GM19452 (cell line): Measurements from ENCODE around the gene PBRM1.
"Not testable (repeated sequence)": the region's sequence is repeated elsewhere in the genome, so short reads cannot be mapped to it uniquely, and the experiment has no call there.

Experiments
- ATAC-seq: cut with Tn5 transposase; IDR thresholded peaks from one replicate; pipeline ENCODE4 v1.9.1; 2021; ENCODE audit not compliant: unreplicated experiment

The PBRM1 gene

DNA sequence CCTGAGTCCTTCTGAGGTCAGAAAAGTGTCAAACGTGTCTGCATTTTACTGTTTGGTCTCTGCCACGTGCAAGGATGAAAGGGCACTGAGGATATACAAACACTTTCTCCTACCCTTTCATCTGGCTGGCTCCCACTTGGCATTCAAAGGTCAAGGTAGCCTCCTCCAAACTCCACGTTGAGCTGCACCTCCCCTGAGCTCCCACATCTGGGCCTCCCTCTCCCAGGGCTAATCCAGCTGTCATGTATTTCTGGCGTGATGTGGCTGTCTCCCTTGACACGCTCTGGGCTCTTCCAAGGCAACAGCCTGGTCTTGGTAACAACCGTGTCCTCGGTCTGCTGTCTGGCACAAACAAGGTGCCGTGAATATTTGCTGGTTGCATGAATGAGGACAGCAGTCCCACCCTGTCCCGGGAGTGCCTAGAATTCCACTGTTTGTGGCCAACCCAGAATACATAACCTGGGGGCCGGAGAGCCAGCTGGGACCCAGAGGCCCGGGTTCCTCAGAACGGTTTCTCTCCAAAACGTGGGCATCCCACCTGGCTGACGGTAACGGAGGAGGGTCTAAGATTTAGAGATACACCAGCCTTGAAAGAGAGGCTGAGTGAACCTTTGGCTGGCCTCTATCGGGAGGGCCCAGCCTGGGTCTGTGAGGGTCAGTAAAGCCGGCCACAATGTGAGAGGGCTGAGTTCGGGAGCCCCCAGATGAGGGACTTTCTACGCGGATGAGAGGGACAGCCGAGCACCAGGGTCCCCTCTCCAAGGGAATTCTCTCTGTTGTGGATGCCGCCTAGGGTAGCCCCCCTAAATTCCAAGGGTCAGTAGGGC is 19.1 kb upstream of the PBRM1 start:
- no peak for ATAC-seq

GRCh38 chr3:52703341-52703740 is 17.6 kb upstream of the PBRM1 start:
- ATAC-seq = no peak

- ATAC-seq = no peak
These were observed 11.9 kb upstream of the PBRM1 start for GRCh38 chr3:52697632-52697965.

DNA sequence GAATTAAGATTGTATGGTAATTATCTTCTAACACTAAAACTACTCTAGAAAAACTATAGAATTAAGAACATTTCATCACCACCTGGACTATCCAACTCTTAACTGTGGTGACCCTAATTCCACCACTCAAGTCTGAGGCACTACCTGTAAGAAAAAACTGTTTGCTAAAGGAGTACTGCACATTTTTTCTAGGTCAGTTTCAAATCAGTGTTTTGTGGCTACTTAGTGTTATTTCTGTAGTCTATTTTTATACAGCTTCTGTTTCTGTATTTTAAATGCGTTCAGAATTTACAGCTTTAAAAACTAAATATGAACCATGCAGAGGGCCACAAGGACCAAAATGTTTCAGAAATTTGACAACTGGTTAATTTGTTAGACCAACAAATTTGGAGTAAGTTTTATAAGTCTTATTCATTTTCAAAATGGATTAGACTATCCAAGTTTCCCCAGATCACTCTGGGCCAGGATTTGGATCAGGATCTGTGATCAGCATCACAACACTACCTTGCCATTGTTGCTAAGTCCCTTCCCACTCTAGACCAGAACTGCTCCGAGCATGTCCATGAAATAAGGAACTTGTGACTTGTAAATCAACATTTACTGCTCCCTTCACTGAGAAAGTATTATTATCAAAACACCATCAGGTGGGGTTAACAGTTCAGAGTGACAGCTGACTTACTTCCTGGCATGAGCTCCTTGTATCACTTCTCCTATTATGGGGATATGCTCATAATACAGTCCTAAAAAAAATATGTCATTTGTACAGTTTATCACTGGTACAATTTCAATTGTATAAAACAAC is 11.3 kb upstream of the PBRM1 start:
- ATAC-seq = no peak

- no peak for ATAC-seq
These were observed 10.3 kb upstream of the PBRM1 start for GRCh38 chr3:52695798-52696671.

DNA sequence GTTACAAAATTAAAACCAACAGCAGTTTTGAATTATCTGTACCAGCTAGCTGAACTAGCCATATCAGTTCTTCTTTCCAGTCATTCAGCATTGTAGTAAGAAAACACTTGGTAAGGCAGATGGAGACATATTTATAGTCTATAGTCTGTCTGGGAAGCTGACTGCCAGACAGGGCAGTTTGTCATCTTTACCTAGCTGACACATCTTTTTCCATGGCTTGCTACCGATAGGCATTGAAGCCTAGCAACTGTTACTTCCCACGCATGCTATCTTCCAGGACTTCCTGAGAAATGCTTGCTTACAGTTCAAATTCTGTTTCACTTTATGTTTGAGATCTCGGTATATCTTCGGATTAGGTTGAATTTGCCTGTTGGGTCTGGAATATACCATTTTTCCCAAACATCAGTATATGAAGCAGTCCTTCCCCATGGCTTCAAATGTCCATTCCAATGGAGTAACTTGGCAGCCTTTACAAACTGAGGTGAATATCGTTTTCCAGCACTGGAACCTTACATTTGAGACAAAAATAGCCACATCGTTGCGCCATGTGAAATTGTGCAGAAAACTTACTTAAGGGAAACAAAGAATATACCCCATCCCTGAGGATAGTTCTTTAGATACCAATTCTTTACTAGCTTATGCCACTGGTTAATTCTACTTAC is 8.9 kb upstream of the PBRM1 start:
- no peak for ATAC-seq

DNA sequence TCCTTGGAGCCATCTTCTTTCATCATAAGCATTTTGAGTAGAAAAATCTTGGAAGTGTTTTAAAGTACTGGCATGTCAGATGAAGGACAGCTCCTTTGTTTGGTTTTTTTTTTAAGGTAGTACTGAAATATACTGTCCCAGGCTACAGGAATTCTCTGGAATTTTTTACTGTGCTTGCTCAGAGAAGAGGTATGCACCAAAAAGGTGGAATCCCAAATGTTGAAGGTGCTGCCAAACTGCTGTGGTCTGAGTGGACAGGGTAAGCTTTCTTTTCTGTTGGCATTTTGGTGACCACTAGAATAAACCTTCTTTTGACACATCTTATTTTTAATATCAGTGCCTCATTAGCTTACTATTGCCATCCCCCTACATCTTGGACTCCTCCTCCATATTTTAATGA is 7.4 kb upstream of the PBRM1 start:
- ATAC-seq = no peak

DNA sequence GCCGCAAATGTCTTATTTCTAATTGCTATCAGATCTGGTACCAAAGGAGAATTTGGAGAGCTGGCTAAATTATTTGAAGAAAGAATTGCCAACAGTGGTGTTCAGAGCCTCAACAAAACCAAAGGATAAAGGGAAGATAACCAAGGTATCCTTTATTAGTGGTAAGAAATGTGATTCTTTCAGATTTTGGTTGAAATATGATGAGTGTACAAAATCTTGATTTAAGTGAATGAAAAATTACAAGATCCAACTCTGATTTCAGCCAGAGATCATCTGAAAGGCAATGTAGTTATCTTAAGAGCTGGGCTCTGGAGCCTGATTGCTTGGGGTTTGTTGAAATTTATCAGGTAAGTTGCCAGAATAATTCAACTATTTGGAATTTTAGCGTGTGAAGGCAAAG is 4.8 kb upstream of the PBRM1 start:
- ATAC-seq = no peak

- no peak for ATAC-seq
These were observed 3.4 kb upstream of the PBRM1 start for GRCh38 chr3:52689151-52689550.

DNA sequence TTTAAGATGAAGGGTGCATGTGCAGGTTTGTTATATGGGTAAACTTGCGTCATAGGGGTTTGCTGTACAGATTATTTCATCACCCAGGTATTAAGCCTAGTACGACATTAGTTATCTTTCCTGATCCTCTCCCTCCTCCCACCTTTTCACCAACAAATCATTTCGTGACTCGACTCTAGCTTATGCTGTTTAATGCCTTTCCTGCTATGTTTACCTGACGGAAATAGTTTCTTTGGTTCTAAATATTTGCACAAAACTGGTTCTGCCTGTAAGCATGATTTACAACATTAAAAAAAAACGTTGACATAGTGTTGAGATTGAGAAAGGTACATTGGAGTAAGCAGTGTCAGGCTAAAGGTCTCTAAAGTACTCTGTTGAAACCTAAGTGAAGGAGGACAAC is 2.6 kb upstream of the PBRM1 start:
- no peak for ATAC-seq

- peak; percentile 76 for ATAC-seq
These were observed 416 bp downstream of the PBRM1 start for GRCh38 chr3:52685285-52685708.

DNA sequence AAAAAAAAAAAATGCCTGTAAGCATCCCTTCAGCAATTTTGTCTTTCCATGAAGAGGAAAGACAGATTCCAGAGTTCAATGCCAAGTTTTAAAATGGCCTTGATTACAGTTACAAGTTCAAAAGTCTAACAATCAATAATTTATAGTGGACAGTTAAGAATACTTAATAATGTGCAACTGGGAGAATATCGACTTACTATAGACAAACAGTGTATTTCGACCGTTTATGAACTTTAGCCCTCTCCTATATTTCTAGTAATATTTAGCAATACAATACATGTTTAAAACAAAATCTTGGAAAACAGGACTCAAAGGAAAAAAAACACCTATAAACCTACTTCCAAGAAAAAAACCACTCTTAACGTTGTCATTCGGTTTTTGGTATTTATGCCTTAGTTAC is 1.5 kb downstream of the PBRM1 start:
- no peak for ATAC-seq

- no peak for ATAC-seq
These were observed 2.1 kb downstream of the PBRM1 start for GRCh38 chr3:52683611-52684010.

DNA sequence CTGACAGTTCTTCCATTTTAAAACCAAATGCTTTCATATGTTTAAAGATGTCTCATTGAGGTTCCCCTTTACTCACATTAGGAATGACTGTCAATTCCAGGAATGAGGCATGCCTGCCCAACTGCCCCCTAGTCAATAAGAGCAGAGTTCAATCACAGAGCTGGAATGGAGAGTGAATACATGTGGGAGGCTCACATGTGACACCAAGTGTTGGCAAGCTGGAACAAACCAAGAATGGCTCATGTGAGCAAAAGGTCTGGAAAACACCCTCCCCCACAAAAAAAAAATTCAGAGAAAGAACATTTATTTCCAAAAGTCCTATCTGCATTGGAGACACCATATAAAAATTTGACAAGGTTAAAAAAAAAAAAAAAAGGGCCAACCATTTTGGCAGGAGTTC is 3.7 kb downstream of the PBRM1 start:
- no peak for ATAC-seq

DNA sequence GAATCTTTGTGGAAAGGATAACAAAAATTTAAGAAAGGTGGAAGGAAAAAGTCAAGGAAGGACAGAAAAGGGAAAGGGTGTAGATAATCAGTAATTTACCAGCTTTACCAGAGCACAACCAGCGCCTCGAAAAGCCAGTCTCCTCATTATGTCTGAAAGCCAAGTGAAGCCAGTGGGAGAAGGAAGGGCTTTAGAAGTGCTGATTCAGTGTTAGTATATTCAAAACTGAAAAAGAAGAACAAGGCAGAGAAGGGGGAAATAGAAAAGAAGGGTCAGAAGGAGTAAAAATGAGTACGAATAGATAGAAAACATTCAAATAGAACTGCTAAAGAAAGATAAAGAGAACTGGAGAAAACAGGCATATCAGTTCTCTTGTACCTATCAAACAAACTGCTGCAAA is 4.1 kb downstream of the PBRM1 start:
- no peak for ATAC-seq

GRCh38 chr3:52679811-52680210 is 5.9 kb downstream of the PBRM1 start:
- ATAC-seq = no peak

GRCh38 chr3:52679199-52679538 is 6.5 kb downstream of the PBRM1 start:
- no peak for ATAC-seq

DNA sequence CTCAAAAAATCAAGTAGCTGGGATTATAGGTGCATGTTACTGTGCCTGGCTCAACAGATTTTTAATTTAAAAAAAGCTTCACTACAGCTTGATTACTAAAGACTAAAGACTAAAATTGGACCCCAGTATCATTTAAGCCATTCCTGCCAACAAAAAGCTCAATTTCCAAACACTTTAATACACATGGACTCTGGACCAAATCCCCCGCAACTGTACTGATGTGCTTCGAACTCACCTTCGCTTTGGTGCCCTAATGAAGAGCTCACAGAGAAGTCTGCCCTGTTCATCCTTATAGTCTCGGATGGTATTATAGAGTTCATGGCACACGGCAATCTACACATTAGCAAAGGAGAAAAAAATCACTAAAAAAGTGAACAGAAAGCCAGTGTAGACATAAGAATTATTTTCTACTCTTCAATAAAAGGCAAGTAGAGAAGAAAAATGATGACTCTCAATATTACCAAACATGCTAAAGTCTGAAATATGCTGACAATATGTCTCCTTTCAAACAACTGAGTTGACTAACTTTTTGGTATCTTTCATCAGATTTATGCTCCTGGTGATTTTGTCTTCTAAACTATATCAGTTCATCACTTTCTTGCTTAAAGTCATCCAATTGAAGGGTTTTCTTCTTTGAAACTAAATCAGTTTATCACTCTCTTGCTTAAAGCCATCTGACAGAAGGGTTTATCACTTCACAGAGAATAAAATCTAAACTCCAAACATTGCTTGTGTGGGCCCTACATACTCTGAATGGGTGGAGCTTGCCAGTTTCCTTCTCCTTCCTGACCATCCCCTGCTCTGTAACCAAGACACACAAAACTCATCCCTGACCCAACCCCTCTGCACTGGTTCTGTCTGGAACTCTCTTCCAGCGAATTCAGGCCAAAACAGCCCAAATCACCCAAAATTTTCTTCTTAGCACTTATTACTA is 7.2 kb downstream of the PBRM1 start:
- no peak for ATAC-seq

- ATAC-seq = not testable (repeated sequence)
These were observed 9.5 kb downstream of the PBRM1 start for GRCh38 chr3:52676201-52676600.

GRCh38 chr3:52671676-52672075 is 14.0 kb downstream of the PBRM1 start:
- no peak for ATAC-seq
